HEK293T (cell line): ENCODE data around the gene CHMP2A.

Experiments used
- ARNT ChIP-seq: fragments of 450-650 bp; IDR thresholded peaks from 2 replicates; pipeline ENCODE4 v1.6.1; 2017; ENCODE audit warnings: mild to moderate bottlenecking
- BHLHE40 ChIP-seq: fragments of 450-650 bp; IDR thresholded peaks from 2 replicates; pipeline ENCODE4 v1.6.1; 2016; ENCODE audit warnings: mild to moderate bottlenecking, moderate library complexity, borderline replicate concordance
- FOXA1 ChIP-seq: fragments of 450-650 bp; IDR thresholded peaks from 2 replicates; pipeline ENCODE4 v1.6.1; 2016; ENCODE audit warnings: mild to moderate bottlenecking
- FOXK2 ChIP-seq: fragments of 450-650 bp; IDR thresholded peaks from 2 replicates; pipeline ENCODE4 v1.6.1; 2016; ENCODE audit warnings: mild to moderate bottlenecking
- FOXM1 ChIP-seq: fragments of 450-650 bp; IDR thresholded peaks from 2 replicates; pipeline ENCODE4 v1.6.1; 2017; ENCODE audit warnings: mild to moderate bottlenecking, borderline replicate concordance
- HDGF ChIP-seq: fragments of 450-650 bp; IDR thresholded peaks from 2 replicates; pipeline ENCODE4 v1.6.1; 2017; ENCODE audit warnings: antibody characterized with exemption, borderline replicate concordance
- L3MBTL2 ChIP-seq: fragments of 450-650 bp; conservative IDR thresholded peaks from 2 replicates; pipeline ENCODE4 v1.6.1; 2016; ENCODE audit warnings: mild to moderate bottlenecking
- NFRKB ChIP-seq: fragments of 450-650 bp; IDR thresholded peaks from 2 replicates; pipeline ENCODE4 v1.6.1; 2016; ENCODE audit warnings: mild to moderate bottlenecking, moderate library complexity
- SP1 ChIP-seq: fragments of 450-650 bp; IDR thresholded peaks from 2 replicates; pipeline ENCODE4 v1.6.1; 2017
- SUZ12 ChIP-seq: fragments of 450-650 bp; IDR thresholded peaks from 2 replicates; pipeline ENCODE4 v1.6.1; 2016; ENCODE audit warnings: mild to moderate bottlenecking
- TARDBP ChIP-seq: fragments of 450-650 bp; IDR thresholded peaks from 2 replicates; pipeline ENCODE4 v1.6.1; 2016
- ZNF384 ChIP-seq: fragments of 450-650 bp; IDR thresholded peaks from 2 replicates; pipeline ENCODE4 v1.6.1; 2016
- TF ChIP-seq, protein P1 (sequence below): fragments of 450-650 bp; IDR thresholded peaks from 2 replicates; pipeline ENCODE4 v1.6.1; 2016

DNA sequence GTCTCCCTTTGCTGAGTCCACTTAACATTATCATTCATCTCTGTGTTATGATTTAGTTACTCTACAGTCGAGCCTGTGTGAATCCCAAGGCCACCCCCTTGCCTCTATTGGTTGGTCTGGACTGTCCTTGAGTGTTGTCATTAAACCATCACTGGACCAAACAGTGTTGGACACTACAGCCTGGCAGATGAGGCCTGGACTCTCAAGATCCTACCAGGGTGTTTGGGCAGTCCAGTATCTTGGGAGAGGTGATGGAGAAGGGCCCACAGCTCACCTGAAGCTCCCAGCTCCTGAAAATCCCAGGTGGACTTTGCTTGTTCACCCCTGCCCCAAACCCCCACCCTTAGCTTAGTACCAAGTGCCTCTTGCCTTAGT is 3.8 kb downstream of the CHMP2A start:
- no peak for TF ChIP-seq FOXM1
- TF ChIP-seq TARDBP: no peak
- no peak for TF ChIP-seq HDGF
- no peak for TF ChIP-seq L3MBTL2
- TF ChIP-seq SUZ12: no peak
- TF ChIP-seq BHLHE40: no peak
- TF ChIP-seq ZNF384: no peak
- TF ChIP-seq FOXA1: no peak
- no peak for TF ChIP-seq SP1
- no peak for TF ChIP-seq ARNT
- TF ChIP-seq, protein P1, sequence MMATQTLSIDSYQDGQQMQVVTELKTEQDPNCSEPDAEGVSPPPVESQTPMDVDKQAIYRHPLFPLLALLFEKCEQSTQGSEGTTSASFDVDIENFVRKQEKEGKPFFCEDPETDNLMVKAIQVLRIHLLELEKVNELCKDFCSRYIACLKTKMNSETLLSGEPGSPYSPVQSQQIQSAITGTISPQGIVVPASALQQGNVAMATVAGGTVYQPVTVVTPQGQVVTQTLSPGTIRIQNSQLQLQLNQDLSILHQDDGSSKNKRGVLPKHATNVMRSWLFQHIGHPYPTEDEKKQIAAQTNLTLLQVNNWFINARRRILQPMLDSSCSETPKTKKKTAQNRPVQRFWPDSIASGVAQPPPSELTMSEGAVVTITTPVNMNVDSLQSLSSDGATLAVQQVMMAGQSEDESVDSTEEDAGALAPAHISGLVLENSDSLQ: no peak
- TF ChIP-seq FOXK2: no peak
- TF ChIP-seq NFRKB: no peak
